GM23338 (cell line): Measurements from ENCODE around the gene PAM. TPM values are rescaled to one million over a fixed set of nuclear protein-coding genes. Genes with fewer than 3 reads are reported as not detected.

Experiments used
- ATAC-seq: fragments of 200-7000 bp; cut with Tn5 transposase; 3 replicates; pipeline ENCODE4 v1.9.1; 2020
- DNase-seq: peaks from one replicate; pipeline ENCODE4 v3.0.0-alpha.2; 2015; ENCODE audit warnings: low spot score
- H2AFZ ChIP-seq: fragments of 200-600 bp; sonication (generic); 2 replicates; pipeline ENCODE4 v1.8.0; 2016; ENCODE audit warnings: antibody characterized with exemption, mild to moderate bottlenecking, moderate library complexity
- H3F3A ChIP-seq: fragments of 200-600 bp; sonication (generic); replicated peaks from 2 replicates; pipeline ENCODE4 v1.8.0; 2017; ENCODE audit warnings: antibody characterized with exemption, mixed run types, low read depth
- H3K27ac ChIP-seq: fragments of 200-600 bp; sonication (generic); 2 replicates; pipeline ENCODE4 v1.6.1; 2016; ENCODE audit warnings: low read depth
- H3K27me3 ChIP-seq: fragments of 200-600 bp; sonication (generic); 2 replicates; pipeline ENCODE4 v1.8.0; 2016; ENCODE audit warnings: mild to moderate bottlenecking, mixed run types, moderate library complexity; ENCODE audit not compliant: insufficient read depth
- H3K36me3 ChIP-seq: fragments of 200-600 bp; sonication (generic); 2 replicates; pipeline ENCODE4 v1.8.0; 2016; ENCODE audit warnings: mild to moderate bottlenecking; ENCODE audit not compliant: insufficient read depth
- H3K4me1 ChIP-seq: fragments of 200-600 bp; sonication (generic); 2 replicates; pipeline ENCODE4 v1.8.0; 2016; ENCODE audit warnings: mild to moderate bottlenecking, moderate library complexity; ENCODE audit not compliant: insufficient read depth
- H3K4me2 ChIP-seq: fragments of 200-600 bp; sonication (generic); 2 replicates; pipeline ENCODE4 v1.7.1; 2017; ENCODE audit warnings: mixed run types
- H3K4me3 ChIP-seq: fragments of 200-600 bp; sonication (generic); 2 replicates; pipeline ENCODE4 v1.6.1; 2016; ENCODE audit warnings: mixed run types
- H3K79me2 ChIP-seq: fragments of 200-600 bp; sonication (generic); replicated peaks from 2 replicates; pipeline ENCODE4 v1.8.0; 2017; ENCODE audit warnings: mild to moderate bottlenecking; ENCODE audit not compliant: insufficient read depth
- H3K9me2 ChIP-seq: fragments of 200-600 bp; sonication (generic); 2 replicates; pipeline ENCODE4 v1.8.0; 2017; ENCODE audit not compliant: insufficient read depth
- H4K20me1 ChIP-seq: fragments of 200-600 bp; sonication (generic); replicated peaks from 2 replicates; pipeline ENCODE4 v1.8.0; 2017; ENCODE audit warnings: mild to moderate bottlenecking; ENCODE audit not compliant: insufficient read depth
- H3K27ac Mint-ChIP-seq: 2 replicates; pipeline ENCODE4 v1.8.0; 2020; ENCODE audit warnings: inconsistent platforms, mild to moderate bottlenecking, moderate library complexity, mixed read lengths
- H3K27me3 Mint-ChIP-seq: 3 replicates; pipeline ENCODE4 v1.8.0; 2022; ENCODE audit warnings: low read depth, mild to moderate bottlenecking, moderate library complexity, mixed read lengths, inconsistent platforms; ENCODE audit not compliant: insufficient read depth, poor library complexity
- H3K36me3 Mint-ChIP-seq: 3 replicates; pipeline ENCODE4 v1.8.0; 2021; ENCODE audit warnings: low read depth, mild to moderate bottlenecking, inconsistent platforms, moderate library complexity, mixed read lengths
- H3K4me1 Mint-ChIP-seq: 3 replicates; pipeline ENCODE4 v1.8.0; 2020; ENCODE audit warnings: mild to moderate bottlenecking, inconsistent platforms, mixed read lengths
- H3K4me3 Mint-ChIP-seq: 3 replicates; pipeline ENCODE4 v1.8.0; 2021; ENCODE audit warnings: moderate library complexity, mild to moderate bottlenecking, inconsistent platforms, mixed read lengths
- H3K9me3 Mint-ChIP-seq: 3 replicates; pipeline ENCODE4 v1.8.0; 2020; ENCODE audit warnings: moderate library complexity, mild to moderate bottlenecking, inconsistent platforms, mixed read lengths
- CREB1 ChIP-seq: fragments of 250-450 bp; sonication (Bioruptor Pico); IDR thresholded peaks from 2 replicates; pipeline ENCODE4 v1.5.0; 2020; ENCODE audit warnings: low read depth, mild to moderate bottlenecking, moderate library complexity
- EZH2 ChIP-seq: fragments of 200-600 bp; sonication (generic); IDR thresholded peaks from one replicate; pipeline ENCODE4 v1.8.0; 2017; ENCODE audit warnings: antibody characterized with exemption, mild to moderate bottlenecking, low read depth; ENCODE audit not compliant: unreplicated experiment
- EZH2phosphoT487 ChIP-seq: fragments of 200-600 bp; sonication (generic); IDR thresholded peaks from one replicate; pipeline ENCODE4 v1.8.1; 2018; ENCODE audit warnings: antibody characterized with exemption; ENCODE audit not compliant: unreplicated experiment
- JUNB ChIP-seq: IDR thresholded peaks from one replicate; pipeline ENCODE4 v1.6.1; 2016; ENCODE audit warnings: antibody characterized with exemption; ENCODE audit not compliant: unreplicated experiment
- NANOG ChIP-seq: IDR thresholded peaks from 2 replicates; pipeline ENCODE4 v1.6.1; 2016; ENCODE audit warnings: antibody characterized with exemption, borderline replicate concordance
- POLR2AphosphoS5 ChIP-seq: IDR thresholded peaks from 2 replicates; pipeline ENCODE4 v1.6.1; 2016; ENCODE audit warnings: antibody characterized with exemption, low read depth
- STAT1 ChIP-seq: IDR thresholded peaks from one replicate; pipeline ENCODE4 v1.6.1; 2016; ENCODE audit warnings: antibody characterized with exemption; ENCODE audit not compliant: unreplicated experiment
- ZNF114 ChIP-seq: fragments of 250-450 bp; sonication (Bioruptor Pico); IDR thresholded peaks from 2 replicates; pipeline ENCODE4 v1.5.0; 2020; ENCODE audit warnings: mild to moderate bottlenecking, moderate library complexity
- ZNF331 ChIP-seq: fragments of 250-450 bp; sonication (Bioruptor Pico); IDR thresholded peaks from 2 replicates; pipeline ENCODE4 v1.5.0; 2020; ENCODE audit warnings: low read depth, mild to moderate bottlenecking, moderate library complexity
- polyA plus RNA-seq: library from polyadenylated mRNA; unstranded; fragments of >200 nt; fragmentation: Nextera tagmentation; extraction: Ambion mirVana; gene quantifications from 2 replicates; pipeline ENCODE4 v1.2.1, GENCODE V29; 2016
- total RNA-seq: library from RNA; depleted of rRNA; stranded (reverse); fragments of >200 nt; shearing (Covaris generic); gene quantifications from 2 replicates; pipeline ENCODE4 v1.2.3, GENCODE V29; 2014
- TF ChIP-seq, protein P1 (sequence below): IDR thresholded peaks from 2 replicates; pipeline ENCODE4 v1.6.1; 2016; ENCODE audit warnings: antibody characterized with exemption
- TF ChIP-seq, protein P2 (sequence below): fragments of 250-450 bp; sonication (Bioruptor Pico); IDR thresholded peaks from 2 replicates; pipeline ENCODE4 v1.5.0; 2020; ENCODE audit warnings: mild to moderate bottlenecking, moderate library complexity
- TF ChIP-seq, protein P3 (sequence below): IDR thresholded peaks from one replicate; pipeline ENCODE4 v1.6.1; 2018; ENCODE audit warnings: antibody characterized with exemption; ENCODE audit not compliant: unreplicated experiment

PAM gene
- total and polyA plus RNA-seq, 2 experiments from 2014 or later = 33.9 to 79.4 TPM

DNA sequence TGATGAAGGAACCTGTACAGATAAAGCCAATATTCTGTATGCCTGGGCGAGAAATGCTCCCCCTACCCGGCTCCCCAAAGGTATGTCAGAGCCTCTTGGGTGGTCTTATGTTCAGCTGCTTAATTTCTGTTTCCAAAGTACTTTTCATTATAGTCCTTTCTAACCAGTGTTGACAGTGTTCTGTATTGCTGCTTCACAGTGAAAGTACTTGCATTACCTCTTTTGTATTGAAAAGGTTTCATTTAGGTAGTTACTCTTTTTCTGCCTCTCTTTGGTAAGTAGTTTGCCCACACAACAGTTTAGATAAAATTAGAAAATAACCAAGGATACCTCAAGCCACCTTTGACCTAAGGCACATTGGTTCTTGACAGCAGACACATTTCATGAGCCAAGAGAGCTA, 169.9 kb downstream of the PAM start:
- H3F3A ChIP-seq = no peaks in the 10 kb centered on the region
- no peaks in the 10 kb centered on the region for H3K36me3 ChIP-seq
- H4K20me1 ChIP-seq = no peaks in the 10 kb centered on the region; the same call in 1 of the 2 replicates
- Mint-ChIP-seq H3K27me3 (no peaks in the 10 kb centered on the region), H3K36me3 (no peaks in the 10 kb centered on the region), H3K4me3 (no peak overlapping the region), H3K4me1 (peaks cover 8% of the 10 kb centered on the region; the same call in 2 of the 3 replicates), H3K9me3 (no peaks in the 10 kb centered on the region), H3K27ac (no peak overlapping the region)
- no peaks in the 10 kb centered on the region for H3K4me1 ChIP-seq
- no peaks in the 10 kb centered on the region for H3K9me2 ChIP-seq
- DNase-seq (no peak), ATAC-seq (no peak)
- no peaks in the 10 kb centered on the region for H3K27me3 ChIP-seq
- no peak overlapping the region for H2AFZ ChIP-seq
- H3K4me2 ChIP-seq = no peak overlapping the region
- TF ChIP-seq CREB1 (no peak), EZH2 (no peak), STAT1 (no peak), NANOG (no peak), ZNF331 (CRISPR knock-in tag) (no peak), EZH2phosphoT487 (no peak)
- H3K79me2 ChIP-seq = no peaks in the 10 kb centered on the region
- H3K4me3 ChIP-seq = no peak overlapping the region
- H3K27ac ChIP-seq = no peak overlapping the region

DNA sequence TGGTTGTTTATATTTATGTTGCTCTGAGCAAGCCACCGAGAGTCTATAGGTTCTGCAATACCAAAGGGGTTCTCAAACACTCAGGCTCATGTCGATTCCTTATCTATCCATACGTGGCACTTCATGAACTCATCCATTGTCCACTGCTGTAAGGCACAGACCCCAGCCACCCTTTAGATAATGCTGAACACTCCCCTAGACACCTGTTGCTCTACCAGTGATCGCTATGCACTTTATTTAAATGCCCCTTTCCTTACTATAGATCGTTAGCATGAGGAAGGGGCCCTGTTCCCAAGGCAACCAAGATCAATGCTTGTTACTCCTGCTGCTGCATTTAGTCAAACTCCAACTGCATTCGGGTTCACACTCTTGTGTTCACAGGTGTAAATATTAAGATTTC, 171.9 kb downstream of the PAM start:
- DNase-seq = peak; percentile 17
- H3K27ac Mint-ChIP-seq = no peak overlapping the region
- H3K36me3 Mint-ChIP-seq = no peaks in the 10 kb centered on the region
- Histone ChIP-seq H3K4me1 (no peaks in the 10 kb centered on the region), H3K4me3 (no peak overlapping the region), H4K20me1 (no peaks in the 10 kb centered on the region; the same call in 1 of the 2 replicates), H3K79me2 (no peaks in the 10 kb centered on the region), H3K9me2 (no peaks in the 10 kb centered on the region), H2AFZ (no peak overlapping the region), H3F3A (no peaks in the 10 kb centered on the region), H3K4me2 (no peak overlapping the region), H3K27ac (no peak overlapping the region), H3K36me3 (no peaks in the 10 kb centered on the region), H3K27me3 (no peaks in the 10 kb centered on the region)
- H3K9me3 Mint-ChIP-seq = no peaks in the 10 kb centered on the region
- no peaks in the 10 kb centered on the region for H3K27me3 Mint-ChIP-seq
- peaks cover 8% of the 10 kb centered on the region; the same call in 2 of the 3 replicates for H3K4me1 Mint-ChIP-seq
- no peak overlapping the region for H3K4me3 Mint-ChIP-seq
- no peak for ATAC-seq
- TF ChIP-seq, protein P1, sequence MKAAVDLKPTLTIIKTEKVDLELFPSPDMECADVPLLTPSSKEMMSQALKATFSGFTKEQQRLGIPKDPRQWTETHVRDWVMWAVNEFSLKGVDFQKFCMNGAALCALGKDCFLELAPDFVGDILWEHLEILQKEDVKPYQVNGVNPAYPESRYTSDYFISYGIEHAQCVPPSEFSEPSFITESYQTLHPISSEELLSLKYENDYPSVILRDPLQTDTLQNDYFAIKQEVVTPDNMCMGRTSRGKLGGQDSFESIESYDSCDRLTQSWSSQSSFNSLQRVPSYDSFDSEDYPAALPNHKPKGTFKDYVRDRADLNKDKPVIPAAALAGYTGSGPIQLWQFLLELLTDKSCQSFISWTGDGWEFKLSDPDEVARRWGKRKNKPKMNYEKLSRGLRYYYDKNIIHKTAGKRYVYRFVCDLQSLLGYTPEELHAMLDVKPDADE = no peak
- no peak for TF ChIP-seq CREB1
- TF ChIP-seq ZNF114 (CRISPR knock-in tag) = no peak
- no peak for TF ChIP-seq EZH2phosphoT487
- no peak for TF ChIP-seq ZNF331 (CRISPR knock-in tag)
- TF ChIP-seq, protein P2, sequence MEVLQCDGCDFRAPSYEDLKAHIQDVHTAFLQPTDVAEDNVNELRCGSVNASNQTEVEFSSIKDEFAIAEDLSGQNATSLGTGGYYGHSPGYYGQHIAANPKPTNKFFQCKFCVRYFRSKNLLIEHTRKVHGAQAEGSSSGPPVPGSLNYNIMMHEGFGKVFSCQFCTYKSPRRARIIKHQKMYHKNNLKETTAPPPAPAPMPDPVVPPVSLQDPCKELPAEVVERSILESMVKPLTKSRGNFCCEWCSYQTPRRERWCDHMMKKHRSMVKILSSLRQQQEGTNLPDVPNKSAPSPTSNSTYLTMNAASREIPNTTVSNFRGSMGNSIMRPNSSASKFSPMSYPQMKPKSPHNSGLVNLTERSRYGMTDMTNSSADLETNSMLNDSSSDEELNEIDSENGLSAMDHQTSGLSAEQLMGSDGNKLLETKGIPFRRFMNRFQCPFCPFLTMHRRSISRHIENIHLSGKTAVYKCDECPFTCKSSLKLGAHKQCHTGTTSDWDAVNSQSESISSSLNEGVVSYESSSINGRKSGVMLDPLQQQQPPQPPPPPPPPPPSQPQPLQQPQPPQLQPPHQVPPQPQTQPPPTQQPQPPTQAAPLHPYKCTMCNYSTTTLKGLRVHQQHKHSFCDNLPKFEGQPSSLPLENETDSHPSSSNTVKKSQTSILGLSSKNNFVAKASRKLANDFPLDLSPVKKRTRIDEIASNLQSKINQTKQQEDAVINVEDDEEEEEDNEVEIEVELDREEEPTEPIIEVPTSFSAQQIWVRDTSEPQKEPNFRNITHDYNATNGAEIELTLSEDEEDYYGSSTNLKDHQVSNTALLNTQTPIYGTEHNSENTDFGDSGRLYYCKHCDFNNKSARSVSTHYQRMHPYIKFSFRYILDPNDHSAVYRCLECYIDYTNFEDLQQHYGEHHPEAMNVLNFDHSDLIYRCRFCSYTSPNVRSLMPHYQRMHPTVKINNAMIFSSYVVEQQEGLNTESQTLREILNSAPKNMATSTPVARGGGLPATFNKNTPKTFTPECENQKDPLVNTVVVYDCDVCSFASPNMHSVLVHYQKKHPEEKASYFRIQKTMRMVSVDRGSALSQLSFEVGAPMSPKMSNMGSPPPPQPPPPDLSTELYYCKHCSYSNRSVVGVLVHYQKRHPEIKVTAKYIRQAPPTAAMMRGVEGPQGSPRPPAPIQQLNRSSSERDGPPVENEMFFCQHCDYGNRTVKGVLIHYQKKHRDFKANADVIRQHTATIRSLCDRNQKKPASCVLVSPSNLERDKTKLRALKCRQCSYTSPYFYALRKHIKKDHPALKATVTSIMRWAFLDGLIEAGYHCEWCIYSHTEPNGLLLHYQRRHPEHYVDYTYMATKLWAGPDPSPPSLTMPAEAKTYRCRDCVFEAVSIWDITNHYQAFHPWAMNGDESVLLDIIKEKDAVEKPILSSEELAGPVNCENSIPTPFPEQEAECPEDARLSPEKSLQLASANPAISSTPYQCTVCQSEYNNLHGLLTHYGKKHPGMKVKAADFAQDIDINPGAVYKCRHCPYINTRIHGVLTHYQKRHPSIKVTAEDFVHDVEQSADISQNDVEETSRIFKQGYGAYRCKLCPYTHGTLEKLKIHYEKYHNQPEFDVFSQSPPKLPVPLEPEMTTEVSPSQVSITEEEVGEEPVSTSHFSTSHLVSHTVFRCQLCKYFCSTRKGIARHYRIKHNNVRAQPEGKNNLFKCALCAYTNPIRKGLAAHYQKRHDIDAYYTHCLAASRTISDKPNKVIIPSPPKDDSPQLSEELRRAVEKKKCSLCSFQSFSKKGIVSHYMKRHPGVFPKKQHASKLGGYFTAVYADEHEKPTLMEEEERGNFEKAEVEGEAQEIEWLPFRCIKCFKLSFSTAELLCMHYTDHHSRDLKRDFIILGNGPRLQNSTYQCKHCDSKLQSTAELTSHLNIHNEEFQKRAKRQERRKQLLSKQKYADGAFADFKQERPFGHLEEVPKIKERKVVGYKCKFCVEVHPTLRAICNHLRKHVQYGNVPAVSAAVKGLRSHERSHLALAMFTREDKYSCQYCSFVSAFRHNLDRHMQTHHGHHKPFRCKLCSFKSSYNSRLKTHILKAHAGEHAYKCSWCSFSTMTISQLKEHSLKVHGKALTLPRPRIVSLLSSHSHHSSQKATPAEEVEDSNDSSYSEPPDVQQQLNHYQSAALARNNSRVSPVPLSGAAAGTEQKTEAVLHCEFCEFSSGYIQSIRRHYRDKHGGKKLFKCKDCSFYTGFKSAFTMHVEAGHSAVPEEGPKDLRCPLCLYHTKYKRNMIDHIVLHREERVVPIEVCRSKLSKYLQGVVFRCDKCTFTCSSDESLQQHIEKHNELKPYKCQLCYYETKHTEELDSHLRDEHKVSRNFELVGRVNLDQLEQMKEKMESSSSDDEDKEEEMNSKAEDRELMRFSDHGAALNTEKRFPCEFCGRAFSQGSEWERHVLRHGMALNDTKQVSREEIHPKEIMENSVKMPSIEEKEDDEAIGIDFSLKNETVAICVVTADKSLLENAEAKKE (CRISPR knock-in tag) = no peak
- no peak for TF ChIP-seq JUNB
- TF ChIP-seq NANOG = no peak
- TF ChIP-seq POLR2AphosphoS5 = no peak
- TF ChIP-seq EZH2 = no peak
- no peak for TF ChIP-seq STAT1
- TF ChIP-seq, protein P3, sequence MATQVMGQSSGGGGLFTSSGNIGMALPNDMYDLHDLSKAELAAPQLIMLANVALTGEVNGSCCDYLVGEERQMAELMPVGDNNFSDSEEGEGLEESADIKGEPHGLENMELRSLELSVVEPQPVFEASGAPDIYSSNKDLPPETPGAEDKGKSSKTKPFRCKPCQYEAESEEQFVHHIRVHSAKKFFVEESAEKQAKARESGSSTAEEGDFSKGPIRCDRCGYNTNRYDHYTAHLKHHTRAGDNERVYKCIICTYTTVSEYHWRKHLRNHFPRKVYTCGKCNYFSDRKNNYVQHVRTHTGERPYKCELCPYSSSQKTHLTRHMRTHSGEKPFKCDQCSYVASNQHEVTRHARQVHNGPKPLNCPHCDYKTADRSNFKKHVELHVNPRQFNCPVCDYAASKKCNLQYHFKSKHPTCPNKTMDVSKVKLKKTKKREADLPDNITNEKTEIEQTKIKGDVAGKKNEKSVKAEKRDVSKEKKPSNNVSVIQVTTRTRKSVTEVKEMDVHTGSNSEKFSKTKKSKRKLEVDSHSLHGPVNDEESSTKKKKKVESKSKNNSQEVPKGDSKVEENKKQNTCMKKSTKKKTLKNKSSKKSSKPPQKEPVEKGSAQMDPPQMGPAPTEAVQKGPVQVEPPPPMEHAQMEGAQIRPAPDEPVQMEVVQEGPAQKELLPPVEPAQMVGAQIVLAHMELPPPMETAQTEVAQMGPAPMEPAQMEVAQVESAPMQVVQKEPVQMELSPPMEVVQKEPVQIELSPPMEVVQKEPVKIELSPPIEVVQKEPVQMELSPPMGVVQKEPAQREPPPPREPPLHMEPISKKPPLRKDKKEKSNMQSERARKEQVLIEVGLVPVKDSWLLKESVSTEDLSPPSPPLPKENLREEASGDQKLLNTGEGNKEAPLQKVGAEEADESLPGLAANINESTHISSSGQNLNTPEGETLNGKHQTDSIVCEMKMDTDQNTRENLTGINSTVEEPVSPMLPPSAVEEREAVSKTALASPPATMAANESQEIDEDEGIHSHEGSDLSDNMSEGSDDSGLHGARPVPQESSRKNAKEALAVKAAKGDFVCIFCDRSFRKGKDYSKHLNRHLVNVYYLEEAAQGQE = no peak
